Gastrocnemius medialis (tissue), 4 donors: ENCODE results near the gene GADD45GIP1. TPM values are rescaled to one million over a fixed set of nuclear protein-coding genes. Genes with fewer than 3 reads are reported as not detected.

Source experiments
- ATAC-seq, 2 donors: fragments of 150-250 bp; one replicate each; pipeline ENCODE4 v1.9.1; 2016
- DNase-seq, 2 donors: peaks; one replicate each; pipeline ENCODE4 v3.0.0-alpha.2; 2019
- H3K27ac ChIP-seq, 4 donors: fragments of 200-600 bp; sonication (generic); 1 replicate in 1 of 4; 2 replicates in 3 of 4; pipeline ENCODE4 v1.5.1; 2016 to 2018; ENCODE audit warnings: mild to moderate bottlenecking in 2 of 4, moderate library complexity in 1 of 4
- H3K27me3 ChIP-seq, 3 donors: fragments of 200-600 bp; sonication (generic) in 2 of 3; 1 replicate in 1 of 3; 2 replicates in 2 of 3; pipeline versions ENCODE4 v1.5.1 to v1.6.0; 2016 to 2019; ENCODE audit warnings: mild to moderate bottlenecking in 1 of 3, moderate library complexity in 1 of 3
- H3K36me3 ChIP-seq, 2 donors: fragments of 200-600 bp; sonication (generic) in 1 of 2; one replicate each; pipeline ENCODE4 v1.5.1; 2017 to 2018
- H3K4me1 ChIP-seq, 2 donors: fragments of 200-600 bp; sonication (generic) in 1 of 2; one replicate each; pipeline ENCODE4 v1.5.1; 2016 to 2017; ENCODE audit warnings: mild to moderate bottlenecking in 2 of 2
- H3K4me3 ChIP-seq, 4 donors: fragments of 200-600 bp; sonication (generic) in 3 of 4; 1 replicate in 1 of 4; 2 replicates in 3 of 4; pipeline ENCODE4 v1.5.1; 2016 to 2019; ENCODE audit warnings: mild to moderate bottlenecking in 2 of 4
- H3K9me3 ChIP-seq, 3 donors: fragments of 200-600 bp; sonication (generic) in 2 of 3; 1 replicate in 1 of 3; 2 replicates in 2 of 3; pipeline ENCODE4 v1.5.1; 2016 to 2019
- POLR2A ChIP-seq, 2 donors: fragments of 450-650 bp; IDR thresholded peaks; one replicate each; pipeline ENCODE4 v1.6.1; 2017; ENCODE audit warnings: antibody characterized with exemption in 2 of 2, mild to moderate bottlenecking in 2 of 2, moderate library complexity in 2 of 2
- in situ Hi-C, 4 donors: fragments of 200-750 bp; cut with MboI; loops; one replicate each; pipeline versions ENCODE4 v1.15.0 to v1.8.0; 2017; ENCODE audit warnings: low sequenced_read_pairs in 4 of 4
- intact Hi-C: fragments of 100-400 bp; cut with DNase I; formaldehyde crosslinking; loops from one replicate; pipeline ENCODE4 v1.15.1; 2023; ENCODE audit warnings: low total_unique reads
- total RNA-seq, 4 donors: library from RNA; depleted of rRNA; stranded (reverse); fragments of >200 nt; gene quantifications; one replicate each; pipeline versions ENCODE4 v1.1.0 to v1.2.3, GENCODE V29; 2016
- TF ChIP-seq, protein P1 (sequence below), 5 experiments: fragments of 450-650 bp in 3 of 5; fragments of 200-600 bp in 2 of 5; sonication (generic) in 2 of 5; IDR thresholded peaks in 4 of 5; conservative IDR thresholded peaks in 1 of 5; 1 replicate in 4 of 5; 2 replicates in 1 of 5; pipeline ENCODE4 v1.5.1; 2016 to 2019; ENCODE audit warnings: antibody characterized with exemption in 5 of 5, mild to moderate bottlenecking in 3 of 5, moderate library complexity in 3 of 5

The GADD45GIP1 gene
- total RNA-seq, 4 donors from 2014 or later = 50.7 to 71.0 (median 61.4) TPM

DNA sequence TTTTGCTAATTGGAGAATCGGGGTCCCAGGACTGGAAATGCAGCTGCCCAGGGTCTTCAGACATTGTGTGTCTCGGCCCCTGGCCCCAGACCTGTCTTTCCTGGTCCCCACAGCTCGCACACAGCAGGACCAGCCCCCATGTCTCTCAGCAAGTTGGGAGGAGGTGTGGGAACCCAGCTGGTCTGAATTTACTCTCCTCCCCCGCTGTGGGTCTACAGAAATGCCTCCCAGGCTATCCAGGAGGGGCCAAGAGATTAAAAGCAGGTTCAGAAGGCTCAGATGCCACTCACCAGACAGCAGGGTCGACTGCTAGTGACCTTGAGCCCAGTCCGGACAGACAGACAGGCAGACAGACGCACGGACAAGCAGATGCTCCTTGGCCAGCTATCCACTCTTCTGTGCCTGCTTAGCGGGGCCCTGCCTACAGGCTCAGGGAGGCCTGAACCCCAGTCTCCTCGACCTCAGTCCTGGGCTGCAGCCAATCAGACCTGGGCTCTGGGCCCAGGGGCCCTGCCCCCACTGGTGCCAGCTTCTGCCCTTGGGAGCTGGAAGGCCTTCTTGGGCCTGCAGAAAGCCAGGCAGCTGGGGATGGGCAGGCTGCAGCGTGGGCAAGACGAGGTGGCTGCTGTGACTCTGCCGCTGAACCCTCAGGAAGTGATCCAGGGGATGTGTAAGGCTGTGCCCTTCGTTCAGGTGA is 12.4 kb upstream of the GADD45GIP1 start, which contains the start of gene DAND5:
TSS of gene DAND5 (plus strand) at position 285 of the 697 bp plus-strand sequence. CDS start at position 370, 85 bp downstream.
- DNase-seq = no peak
- H3K27ac ChIP-seq = no peak within 1 kb of the TSS
- TF ChIP-seq, protein P1, sequence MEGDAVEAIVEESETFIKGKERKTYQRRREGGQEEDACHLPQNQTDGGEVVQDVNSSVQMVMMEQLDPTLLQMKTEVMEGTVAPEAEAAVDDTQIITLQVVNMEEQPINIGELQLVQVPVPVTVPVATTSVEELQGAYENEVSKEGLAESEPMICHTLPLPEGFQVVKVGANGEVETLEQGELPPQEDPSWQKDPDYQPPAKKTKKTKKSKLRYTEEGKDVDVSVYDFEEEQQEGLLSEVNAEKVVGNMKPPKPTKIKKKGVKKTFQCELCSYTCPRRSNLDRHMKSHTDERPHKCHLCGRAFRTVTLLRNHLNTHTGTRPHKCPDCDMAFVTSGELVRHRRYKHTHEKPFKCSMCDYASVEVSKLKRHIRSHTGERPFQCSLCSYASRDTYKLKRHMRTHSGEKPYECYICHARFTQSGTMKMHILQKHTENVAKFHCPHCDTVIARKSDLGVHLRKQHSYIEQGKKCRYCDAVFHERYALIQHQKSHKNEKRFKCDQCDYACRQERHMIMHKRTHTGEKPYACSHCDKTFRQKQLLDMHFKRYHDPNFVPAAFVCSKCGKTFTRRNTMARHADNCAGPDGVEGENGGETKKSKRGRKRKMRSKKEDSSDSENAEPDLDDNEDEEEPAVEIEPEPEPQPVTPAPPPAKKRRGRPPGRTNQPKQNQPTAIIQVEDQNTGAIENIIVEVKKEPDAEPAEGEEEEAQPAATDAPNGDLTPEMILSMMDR (IDR thresholded peaks at IDR 0.05 in 4 of 5, conservative IDR thresholded peaks at IDR 0.05 in 1 of 5) = no peak
- no peak for TF ChIP-seq POLR2A (IDR thresholded peaks at IDR 0.05)
- in situ Hi-C loops (loop anchor here in 2 of 4 donors (10.0 to 25.0 kb wide), 2 partner anchors 85 to 293 kb away; partner anchors contain the start of genes DNASE2 (in 1 of the 2) and KLF1 (in 1 of the 2)), intact Hi-C loops (no loop called here)
- H3K27me3 ChIP-seq = no peaks in the 10 kb centered on the region
- no peak for ATAC-seq
- H3K4me1 ChIP-seq = peaks cover 0 to 12% of the 10 kb centered on the region in 2 donors
- H3K36me3 ChIP-seq = no peaks in the 10 kb centered on the region
- H3K9me3 ChIP-seq = no peaks in the 10 kb centered on the region
- no peak within 1 kb of the TSS for H3K4me3 ChIP-seq

DNA sequence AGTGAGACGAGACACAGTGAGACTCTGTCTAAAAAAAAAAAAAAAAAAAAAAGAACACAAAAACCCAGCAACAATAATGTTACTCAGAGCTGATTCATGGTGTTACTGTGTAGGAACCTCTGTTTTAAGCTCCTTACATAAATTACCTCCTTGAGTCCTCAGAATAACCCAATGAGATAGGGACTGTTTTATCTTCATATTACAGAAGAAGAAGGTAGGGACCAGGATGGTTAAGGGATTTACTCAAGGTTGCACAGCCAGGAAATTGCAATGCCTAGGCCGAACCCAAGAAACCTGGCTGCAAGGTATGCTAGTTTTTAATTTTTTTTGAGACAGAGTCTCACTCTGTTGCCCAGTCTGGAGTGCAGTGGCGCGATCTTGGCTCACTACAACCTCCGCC is 10.9 kb upstream of the GADD45GIP1 start:
- DNase-seq = no peak
- no peak for ATAC-seq
- TF ChIP-seq, protein P1 (IDR thresholded peaks at IDR 0.05 in 4 of 5, conservative IDR thresholded peaks at IDR 0.05 in 1 of 5) = no peak
- TF ChIP-seq POLR2A (IDR thresholded peaks at IDR 0.05) = no peak
- no peaks in the 10 kb centered on the region for H3K36me3 ChIP-seq
- H3K27me3 ChIP-seq = no peaks in the 10 kb centered on the region
- H3K4me3 ChIP-seq = no peak overlapping the region
- H3K27ac ChIP-seq = no peak overlapping the region
- no peaks in the 10 kb centered on the region for H3K9me3 ChIP-seq
- H3K4me1 ChIP-seq = peaks cover 0 to 12% of the 10 kb centered on the region in 2 donors
- intact Hi-C loops = no loop called here
- in situ Hi-C loops = loop anchor here in 2 of 4 donors (10.0 to 25.0 kb wide), 2 partner anchors 83 to 294 kb away; partner anchors contain the start of genes DNASE2 (in 1 of the 2) and KLF1 (in 1 of the 2)

DNA sequence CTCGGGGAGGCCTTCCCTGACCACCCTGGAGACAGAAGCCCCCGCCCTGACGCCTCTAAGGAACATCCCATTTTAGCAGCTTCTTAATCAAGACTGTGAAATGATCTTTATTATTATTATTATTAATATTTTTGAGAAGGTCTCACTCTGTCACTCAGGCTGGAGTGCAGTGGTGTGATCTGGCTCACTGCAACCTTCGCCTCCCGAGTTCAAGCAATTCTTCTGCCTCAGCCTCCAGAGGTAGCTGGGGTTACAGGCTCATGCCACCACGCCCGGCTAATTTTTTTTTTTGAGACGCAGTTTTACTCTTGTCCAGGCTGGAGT is 8.8 kb upstream of the GADD45GIP1 start:
- no peak for ATAC-seq
- TF ChIP-seq POLR2A (IDR thresholded peaks at IDR 0.05) = no peak
- TF ChIP-seq, protein P1 (IDR thresholded peaks at IDR 0.05 in 4 of 5, conservative IDR thresholded peaks at IDR 0.05 in 1 of 5) = no peak
- Histone ChIP-seq H3K4me1 (peaks cover 0 to 12% of the 10 kb centered on the region in 2 donors), H3K4me3 (peak overlapping the region; percentile 56 to 69 (median 60)), H3K27me3 (no peaks in the 10 kb centered on the region), H3K36me3 (no peaks in the 10 kb centered on the region), H3K9me3 (no peaks in the 10 kb centered on the region), H3K27ac (peak overlapping the region; percentile 60 to 72 (median 68))
- intact Hi-C loops (loop anchor here (1.0 kb wide), 2 partner anchors 19 to 80 kb away; no protein-coding TSS in a partner anchor), in situ Hi-C loops (loop anchor here in 2 of 4 donors (10.0 to 25.0 kb wide), 2 partner anchors 81 to 297 kb away; partner anchors contain the start of genes DNASE2 (in 1 of the 2) and KLF1 (in 1 of the 2))
- DNase-seq = no peak

DNA sequence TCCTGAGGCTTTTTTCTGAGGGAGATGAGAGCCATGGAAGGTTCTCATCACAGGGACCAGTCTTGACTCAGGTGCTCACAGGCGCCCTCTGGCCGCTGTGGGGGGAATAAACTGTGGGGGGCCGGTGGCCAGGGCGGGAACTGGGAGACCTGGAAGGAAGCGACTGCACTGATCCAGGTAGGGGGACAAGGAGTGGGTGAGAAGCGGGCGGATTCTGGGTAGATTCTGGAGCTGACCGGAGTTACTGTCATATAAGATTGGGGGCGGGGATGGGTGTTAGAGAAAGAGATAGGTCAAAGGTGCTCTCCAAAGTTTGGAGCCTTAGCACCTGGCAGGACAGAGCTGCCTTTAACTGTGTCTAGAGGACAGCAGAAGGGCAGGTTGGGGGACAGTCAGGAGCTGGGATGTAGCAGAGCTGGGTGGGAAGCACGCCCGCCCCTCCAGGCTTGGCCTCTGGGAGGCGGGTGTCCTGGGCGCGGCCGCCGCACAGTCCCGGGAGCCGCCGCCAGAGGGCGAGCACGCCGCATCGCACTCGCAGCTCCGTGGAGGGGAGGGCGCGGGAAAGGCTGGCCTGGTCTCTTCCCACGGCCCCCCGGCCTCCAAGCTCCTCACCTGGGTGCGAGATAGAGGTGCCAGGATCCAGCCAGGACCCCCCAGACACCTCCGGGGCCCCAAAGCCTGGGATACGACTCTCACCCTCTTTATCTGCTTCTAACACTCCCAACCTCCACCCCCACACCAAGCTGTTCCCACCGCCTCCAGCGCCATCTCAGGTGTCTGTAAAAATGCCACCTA is 8.2 kb upstream of the GADD45GIP1 start:
- TF ChIP-seq, protein P1 (IDR thresholded peaks at IDR 0.05 in 4 of 5, conservative IDR thresholded peaks at IDR 0.05 in 1 of 5) = peak; percentile 92 to 98 (median 95)
- TF ChIP-seq POLR2A (IDR thresholded peaks at IDR 0.05) = no peak
- peak; percentile 96 to 97 for ATAC-seq
- no peaks in the 10 kb centered on the region for H3K9me3 ChIP-seq
- intact Hi-C loops (loop anchor here (1.0 kb wide), 2 partner anchors 19 to 80 kb away; no protein-coding TSS in a partner anchor), in situ Hi-C loops (loop anchor here in 2 of 4 donors (10.0 to 25.0 kb wide), 2 partner anchors 80 to 297 kb away; partner anchors contain the start of genes DNASE2 (in 1 of the 2) and KLF1 (in 1 of the 2))
- H3K27me3 ChIP-seq = no peaks in the 10 kb centered on the region
- H3K4me1 ChIP-seq = peaks cover 0 to 12% of the 10 kb centered on the region in 2 donors
- no peaks in the 10 kb centered on the region for H3K36me3 ChIP-seq
- DNase-seq = peak in 1 of 2 donors; percentile 74
- H3K4me3 ChIP-seq = peak overlapping the region; percentile 56 to 69 (median 60)
- peak overlapping the region; percentile 60 to 72 (median 68) for H3K27ac ChIP-seq
